ENCODE measurements around the gene APP.
A peak's percentile ranks its signal among the peaks of the same experiment; 100 is the strongest.
"Not testable (repeated sequence)": the region's sequence is repeated elsewhere in the genome, so short reads cannot be mapped to it uniquely, and the experiment has no call there.

APP gene

DNA sequence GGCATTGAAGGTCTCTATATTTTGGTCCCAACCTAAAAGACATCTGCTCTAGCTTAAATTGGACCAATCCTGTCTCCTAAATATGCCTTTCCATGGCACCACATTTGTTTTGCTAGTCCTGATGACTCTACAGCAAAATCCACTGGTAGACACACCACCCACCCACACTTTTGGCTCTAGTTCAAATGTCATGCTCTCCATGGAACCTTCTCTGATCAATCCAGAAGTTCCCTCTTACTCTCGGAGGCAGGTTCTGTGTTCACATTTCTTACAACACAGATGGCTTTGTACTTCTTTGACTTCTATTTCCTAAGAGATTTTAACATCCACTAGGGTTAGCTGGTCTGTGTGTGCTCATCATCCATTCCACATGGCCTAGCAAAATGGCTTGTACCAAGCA is 151.3 kb downstream of the APP start:
- no peak for DNase-seq

DNA sequence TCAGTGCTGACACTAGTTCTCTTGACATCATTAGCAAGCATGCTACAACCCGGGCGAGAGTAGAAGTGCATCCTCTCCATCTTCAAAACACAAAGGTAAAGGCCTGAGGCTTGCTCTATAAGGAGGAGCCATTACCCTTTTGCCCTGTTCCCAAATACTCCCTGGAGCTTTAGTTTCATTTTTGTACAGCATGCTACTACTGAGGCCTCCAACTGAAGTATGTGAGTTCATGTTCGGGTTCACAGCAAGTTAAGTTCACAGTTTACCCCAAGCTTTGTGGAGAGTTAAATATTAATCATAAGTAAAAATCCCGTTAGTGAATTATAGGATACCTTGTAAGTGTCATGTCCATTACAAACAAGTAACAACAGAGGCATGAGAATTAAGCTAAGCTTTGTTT is 156.6 kb downstream of the APP start:
- DNase-seq = no peak

DNA sequence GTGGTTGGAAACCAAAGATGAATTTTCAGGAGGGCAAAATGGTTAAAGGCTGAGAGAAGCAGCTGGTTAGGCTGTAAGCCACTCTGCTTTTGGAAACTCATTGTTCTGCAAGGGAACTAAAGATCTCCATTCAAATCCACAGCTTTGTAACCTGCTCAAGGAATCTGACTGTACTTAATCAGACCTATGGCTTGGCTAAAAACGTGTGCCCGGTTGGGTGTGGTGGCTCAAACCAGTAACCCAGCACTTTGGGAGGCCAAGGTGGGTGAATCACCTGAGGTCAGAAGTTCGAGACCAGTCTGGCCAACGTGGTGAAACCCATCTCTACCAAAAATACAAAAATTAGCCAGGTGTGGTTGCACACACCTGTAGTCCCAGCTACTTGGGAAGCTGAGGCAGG is 158.1 kb downstream of the APP start:
- DNase-seq = not testable (repeated sequence)

DNA sequence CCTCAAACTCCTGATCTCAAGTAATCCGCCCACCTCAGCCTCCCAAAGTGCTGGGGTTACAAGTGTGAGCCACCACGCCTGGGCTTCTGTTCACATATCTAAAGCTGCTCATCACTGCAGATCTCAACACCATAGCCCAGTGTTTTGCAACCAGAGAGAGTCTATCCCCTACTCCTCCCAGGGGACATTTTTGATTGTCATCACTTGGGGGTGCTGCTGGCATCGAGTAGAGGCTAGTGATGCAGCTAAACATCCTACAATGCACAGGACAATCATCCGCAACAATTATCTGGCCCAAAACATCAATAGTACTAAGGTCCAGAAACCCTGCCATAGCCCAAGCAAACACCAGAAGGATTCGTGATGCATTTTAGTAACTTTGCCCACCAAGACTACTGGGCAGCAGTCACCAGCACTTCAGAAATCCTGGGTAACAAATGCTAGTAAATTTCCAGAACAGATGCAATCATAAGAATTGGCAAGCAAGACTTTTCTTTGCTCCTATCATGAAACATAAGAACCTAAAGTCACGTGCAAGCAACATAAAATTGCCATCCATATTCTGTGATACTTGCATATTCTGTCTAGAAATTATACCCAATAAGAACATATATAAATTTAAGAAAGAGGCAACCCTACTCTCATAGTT is 159.2 kb downstream of the APP start:
- DNase-seq = no peak

GRCh38 chr21:26007951-26008498 is 162.5 kb downstream of the APP start:
- DNase-seq = peak; percentile 31

GRCh38 chr21:26005464-26005863 is 165.1 kb downstream of the APP start:
- DNase-seq = no peak

GRCh38 chr21:26003404-26003803 is 167.2 kb downstream of the APP start:
- DNase-seq = no peak

- no peak for DNase-seq
These were observed 169.2 kb downstream of the APP start for GRCh38 chr21:26001356-26001755.

DNA sequence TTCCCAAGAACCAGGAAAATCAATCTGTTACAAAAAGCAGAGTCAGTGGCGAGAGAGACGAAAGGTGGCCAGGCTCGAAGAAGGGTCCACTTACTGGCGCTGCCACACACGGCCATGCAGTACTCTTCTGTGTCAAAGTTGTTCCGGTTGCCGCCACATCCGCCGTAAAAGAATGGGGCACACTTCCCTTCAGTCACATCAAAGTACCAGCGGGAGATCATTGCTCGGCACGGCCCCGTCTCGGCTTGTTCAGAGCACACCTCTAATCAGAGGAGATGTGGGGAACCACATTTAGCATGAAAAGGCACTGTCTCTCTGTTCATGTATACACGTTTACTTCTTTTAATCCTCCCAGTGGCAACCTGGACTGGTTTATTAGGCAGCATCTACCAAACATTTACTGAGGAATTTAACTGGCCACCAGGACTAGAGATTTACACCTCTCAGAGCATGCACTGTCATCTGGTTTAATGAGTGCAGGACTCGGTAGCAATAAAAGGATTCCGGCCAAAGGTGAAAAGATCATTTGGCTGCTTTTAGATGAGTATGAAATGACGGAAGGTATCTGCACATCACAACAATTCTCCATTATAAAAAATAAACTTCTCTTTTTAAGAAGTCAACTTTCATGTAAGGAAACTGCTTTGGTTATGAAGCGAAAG is 170.5 kb downstream of the APP start:
- DNase-seq = no peak

GRCh38 chr21:25997788-25998611 is 172.6 kb downstream of the APP start:
- no peak for DNase-seq

DNA sequence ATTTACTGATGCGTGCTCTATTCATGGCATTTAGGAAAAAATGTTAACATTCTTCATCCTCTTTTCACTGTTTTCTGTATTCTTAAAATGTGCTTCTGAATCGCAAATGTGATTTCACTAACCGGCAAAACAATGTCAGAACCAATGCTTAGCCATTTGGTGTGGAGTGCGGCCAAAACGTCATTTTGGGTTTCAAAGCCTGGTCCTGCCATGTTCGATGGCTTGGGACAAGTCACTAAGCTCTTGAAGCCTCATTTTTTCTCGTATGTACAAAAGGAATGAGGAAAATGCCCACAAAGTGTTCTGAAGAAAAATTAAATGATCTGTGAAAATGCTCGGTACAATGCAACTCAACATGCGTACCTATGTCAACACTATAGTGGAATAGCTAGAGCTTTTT is 175.3 kb downstream of the APP start:
- no peak for DNase-seq

GRCh38 chr21:25994758-25995163 is 175.8 kb downstream of the APP start:
- no peak for DNase-seq

DNA sequence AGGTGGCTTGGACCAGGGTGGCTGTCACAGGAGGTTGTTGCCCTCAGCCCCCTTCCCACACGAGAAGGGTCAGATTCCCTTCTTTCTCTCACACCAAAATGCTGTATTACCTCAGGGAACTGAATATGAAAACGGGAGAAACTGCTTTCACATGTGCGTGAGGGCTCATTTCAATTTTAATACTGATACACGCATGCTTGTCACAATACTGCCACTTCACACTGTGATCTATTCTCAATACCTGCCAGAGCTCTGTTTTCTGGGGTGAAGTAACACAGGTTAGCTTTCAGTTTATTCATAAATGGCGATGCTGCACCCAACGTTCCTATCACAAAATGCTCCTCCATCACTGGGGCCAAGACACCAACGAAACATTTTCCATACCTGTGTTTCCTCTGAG is 181.8 kb downstream of the APP start:
- no peak for DNase-seq

DNA sequence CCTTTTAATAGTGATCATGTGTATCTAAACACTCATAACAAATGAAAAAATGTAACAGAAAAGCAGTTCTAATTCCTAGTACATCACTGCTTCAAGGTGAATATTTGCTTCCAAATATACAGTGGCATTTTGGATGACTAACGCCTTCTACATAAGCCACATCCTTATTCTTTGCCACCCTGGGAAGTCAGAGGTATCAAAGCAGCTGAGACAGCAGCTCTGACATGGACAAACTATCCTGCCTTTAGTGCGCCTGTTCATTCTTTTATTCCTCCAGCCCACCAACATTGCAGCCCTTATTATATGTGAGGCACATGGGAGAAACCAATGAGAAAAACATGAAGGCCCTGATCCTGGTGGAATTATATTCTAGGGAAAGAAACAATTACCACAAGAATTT is 183.0 kb downstream of the APP start:
- DNase-seq = no peak

DNA sequence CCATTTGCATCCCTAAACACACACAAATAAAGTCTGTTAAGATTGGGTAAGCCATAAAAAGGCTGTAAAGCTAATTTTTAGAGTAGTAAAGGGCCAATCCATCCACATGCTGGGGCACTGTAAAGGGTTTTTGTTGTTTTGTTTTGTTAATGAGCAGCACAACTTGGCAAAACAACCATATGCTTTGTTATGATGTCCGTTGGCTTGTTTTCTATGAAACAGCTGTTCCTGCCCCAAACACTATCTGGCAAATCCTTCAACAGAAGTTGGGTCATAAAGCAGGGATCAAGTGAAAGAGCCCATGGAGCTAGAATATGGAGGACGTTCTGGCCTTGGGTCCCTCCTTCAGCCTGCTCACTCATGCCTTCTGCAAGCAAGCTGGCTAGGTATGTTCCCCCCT is 183.6 kb downstream of the APP start:
- DNase-seq = no peak

- DNase-seq = no peak
These were observed 184.6 kb downstream of the APP start for GRCh38 chr21:25985990-25986389.

GRCh38 chr21:25984538-25984937 is 186.0 kb downstream of the APP start:
- DNase-seq = no peak

DNA sequence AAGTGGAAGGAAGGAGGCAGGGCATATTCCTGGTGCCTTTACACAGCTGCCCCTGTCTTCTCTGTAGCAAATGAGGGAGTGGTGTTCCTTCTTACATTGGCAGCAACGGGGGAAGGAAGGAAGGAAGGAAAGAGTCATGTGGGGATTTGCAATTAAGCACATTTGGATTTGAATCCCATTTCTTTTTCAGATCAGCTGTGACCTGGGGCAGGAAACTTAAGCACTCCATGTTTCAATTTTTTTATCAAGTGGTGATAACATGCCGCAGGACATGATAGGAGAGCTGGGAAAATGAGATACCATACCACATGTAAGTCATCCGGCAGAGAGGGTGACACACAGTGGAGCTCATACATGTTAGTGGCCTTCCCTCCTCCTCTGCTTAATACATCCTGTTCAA is 186.8 kb downstream of the APP start:
- no peak for DNase-seq

GRCh38 chr21:25980710-25981109 is 189.9 kb downstream of the APP start:
- DNase-seq = no peak

DNA sequence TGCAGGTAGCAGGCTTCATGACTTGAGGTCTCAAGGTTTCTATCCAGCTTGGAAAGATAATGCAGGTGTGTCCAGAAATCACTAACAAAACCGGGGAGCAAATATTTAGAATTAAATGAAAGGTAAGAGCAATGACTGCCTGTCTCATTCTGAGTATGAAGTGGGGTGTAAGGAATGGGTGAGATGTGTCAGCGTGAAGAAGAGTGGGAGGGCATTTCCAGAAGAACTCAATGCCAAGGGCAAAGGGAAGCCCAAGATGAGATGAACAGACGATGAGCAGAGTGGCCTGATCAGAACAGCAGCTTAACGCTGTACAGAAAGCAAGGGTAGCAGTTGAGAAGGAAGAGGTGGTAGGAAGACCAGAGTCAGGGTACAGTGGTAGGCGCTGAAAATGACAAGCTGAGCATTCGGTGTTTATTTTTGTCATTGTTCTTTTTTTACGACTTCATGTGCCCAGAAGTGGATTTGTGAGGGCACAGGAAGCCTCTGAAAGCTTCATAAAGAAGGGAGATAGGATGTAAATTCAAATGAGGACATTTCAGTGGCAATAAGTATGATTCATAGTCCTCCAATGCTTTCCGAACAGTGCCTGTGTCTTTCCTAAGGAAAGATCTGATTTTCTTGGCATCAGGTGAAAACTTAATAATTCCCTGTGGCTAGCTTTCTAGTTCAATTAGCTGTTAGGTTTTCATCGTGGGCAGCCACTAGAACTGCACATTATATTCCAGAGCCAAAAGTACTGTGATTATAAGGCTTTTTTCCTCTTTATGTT is 190.5 kb downstream of the APP start:
- DNase-seq = no peak

GRCh38 chr21:25977068-25977611 is 193.4 kb downstream of the APP start:
- no peak for DNase-seq

DNA sequence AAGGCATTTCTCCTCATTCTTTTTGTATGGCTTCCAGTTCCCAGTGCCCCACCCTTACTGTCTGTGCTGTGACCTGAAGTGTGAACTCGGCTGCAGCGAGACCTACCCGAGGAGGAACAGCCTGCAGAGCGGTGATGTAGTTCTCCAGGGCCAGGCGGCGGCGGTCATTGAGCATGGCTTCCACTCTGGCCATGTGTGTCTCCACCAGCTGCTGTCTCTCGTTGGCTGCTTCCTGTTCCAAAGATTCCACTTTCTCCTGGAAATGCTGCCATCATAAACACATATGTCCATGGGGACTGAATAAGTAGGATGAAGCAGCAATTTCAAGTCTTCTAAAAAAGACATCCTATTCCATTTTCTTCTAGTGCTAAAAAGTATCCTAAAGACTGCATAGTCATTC is 195.6 kb downstream of the APP start:
- no peak for DNase-seq

All from fibroblast of skin of abdomen (primary cell).